ENCODE data around the gene ABCG2. TPM values are rescaled to one million over a fixed set of nuclear protein-coding genes. Genes with fewer than 3 reads are reported as not detected.

ABCG2 gene
- total RNA-seq, 1 experiment from 2014 or later, result 0.44 TPM

DNA sequence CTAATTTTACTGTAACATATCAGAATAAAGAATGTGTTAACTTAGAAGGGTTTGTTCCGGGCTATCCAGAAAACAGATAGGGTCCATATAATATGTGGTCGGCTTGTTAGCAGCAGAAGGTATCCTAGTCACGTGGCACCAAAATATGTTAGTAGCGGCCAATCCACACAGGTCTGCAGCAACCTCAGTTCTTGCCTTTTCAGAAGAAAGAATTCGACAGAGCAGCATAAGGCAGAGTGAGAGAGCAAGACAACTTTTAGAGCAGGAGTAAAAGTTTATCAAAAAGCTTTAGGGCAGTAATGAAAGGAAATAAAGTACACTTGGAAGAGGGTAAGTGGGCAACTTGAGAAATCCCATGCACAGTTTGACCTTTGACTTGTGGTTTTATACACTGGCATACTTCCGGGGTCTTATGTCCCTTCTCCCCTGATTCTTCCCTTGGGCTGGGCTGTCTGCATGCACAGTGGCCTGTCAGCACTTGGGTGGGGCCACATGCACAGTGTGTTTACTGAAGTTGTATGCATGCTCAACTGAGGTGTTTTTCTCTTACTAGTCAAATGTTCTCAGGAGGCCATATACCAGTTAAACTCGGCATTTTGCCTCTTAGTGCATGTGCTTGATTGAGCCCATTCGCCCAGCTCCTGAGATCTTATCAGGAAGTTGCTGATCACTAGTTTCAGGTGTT is 37.0 kb upstream of the ABCG2 start:
- BruUV-seq (replicated peaks), result no TSS peak
- RAD21 ChIA-PET (ENCODE audit: low non-redundant PET in 1 of 2, low total read pairs in 2 of 2, uncharacterized antibody in 2 of 2, unreplicated experiment in 2 of 2), result no interaction called here
- H3K27ac ChIP-seq (ENCODE audit: low read depth, low read length), result no peak overlapping the region

More for the DNA sequence above, 37.0 kb upstream of the ABCG2 start:
- no peak for TF ChIP-seq RAD21 (IDR thresholded peaks at IDR 0.05; ENCODE audit: low read depth)
- TF ChIP-seq, protein P1, sequence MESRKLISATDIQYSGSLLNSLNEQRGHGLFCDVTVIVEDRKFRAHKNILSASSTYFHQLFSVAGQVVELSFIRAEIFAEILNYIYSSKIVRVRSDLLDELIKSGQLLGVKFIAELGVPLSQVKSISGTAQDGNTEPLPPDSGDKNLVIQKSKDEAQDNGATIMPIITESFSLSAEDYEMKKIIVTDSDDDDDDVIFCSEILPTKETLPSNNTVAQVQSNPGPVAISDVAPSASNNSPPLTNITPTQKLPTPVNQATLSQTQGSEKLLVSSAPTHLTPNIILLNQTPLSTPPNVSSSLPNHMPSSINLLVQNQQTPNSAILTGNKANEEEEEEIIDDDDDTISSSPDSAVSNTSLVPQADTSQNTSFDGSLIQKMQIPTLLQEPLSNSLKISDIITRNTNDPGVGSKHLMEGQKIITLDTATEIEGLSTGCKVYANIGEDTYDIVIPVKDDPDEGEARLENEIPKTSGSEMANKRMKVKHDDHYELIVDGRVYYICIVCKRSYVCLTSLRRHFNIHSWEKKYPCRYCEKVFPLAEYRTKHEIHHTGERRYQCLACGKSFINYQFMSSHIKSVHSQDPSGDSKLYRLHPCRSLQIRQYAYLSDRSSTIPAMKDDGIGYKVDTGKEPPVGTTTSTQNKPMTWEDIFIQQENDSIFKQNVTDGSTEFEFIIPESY (IDR thresholded peaks at IDR 0.05; ENCODE audit: extremely low read depth, insufficient replicate concordance, low read length), result no peak
- TF ChIP-seq ZNF274 (IDR thresholded peaks at IDR 0.05; ENCODE audit: low read depth, low read length), result no peak
- no peak for TF ChIP-seq SRF (IDR thresholded peaks at IDR 0.05; ENCODE audit: low read depth)
- TF ChIP-seq CBX3 (IDR thresholded peaks at IDR 0.05; ENCODE audit: low read depth), result no peak
- TF ChIP-seq EZH2phosphoT487 (IDR thresholded peaks at IDR 0.05; ENCODE audit: borderline replicate concordance), result no peak
- TF ChIP-seq, protein P2, sequence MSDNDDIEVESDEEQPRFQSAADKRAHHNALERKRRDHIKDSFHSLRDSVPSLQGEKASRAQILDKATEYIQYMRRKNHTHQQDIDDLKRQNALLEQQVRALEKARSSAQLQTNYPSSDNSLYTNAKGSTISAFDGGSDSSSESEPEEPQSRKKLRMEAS (IDR thresholded peaks at IDR 0.05), result no peak
- no peak for TF ChIP-seq EGR1 (IDR thresholded peaks at IDR 0.05; ENCODE audit: low read depth)
- TF ChIP-seq, protein P3, sequence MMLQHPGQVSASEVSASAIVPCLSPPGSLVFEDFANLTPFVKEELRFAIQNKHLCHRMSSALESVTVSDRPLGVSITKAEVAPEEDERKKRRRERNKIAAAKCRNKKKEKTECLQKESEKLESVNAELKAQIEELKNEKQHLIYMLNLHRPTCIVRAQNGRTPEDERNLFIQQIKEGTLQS (IDR thresholded peaks at IDR 0.05), result no peak
- no peak for TF ChIP-seq FOSL1 (IDR thresholded peaks at IDR 0.05; ENCODE audit: low read depth)
- TF ChIP-seq, protein P4, sequence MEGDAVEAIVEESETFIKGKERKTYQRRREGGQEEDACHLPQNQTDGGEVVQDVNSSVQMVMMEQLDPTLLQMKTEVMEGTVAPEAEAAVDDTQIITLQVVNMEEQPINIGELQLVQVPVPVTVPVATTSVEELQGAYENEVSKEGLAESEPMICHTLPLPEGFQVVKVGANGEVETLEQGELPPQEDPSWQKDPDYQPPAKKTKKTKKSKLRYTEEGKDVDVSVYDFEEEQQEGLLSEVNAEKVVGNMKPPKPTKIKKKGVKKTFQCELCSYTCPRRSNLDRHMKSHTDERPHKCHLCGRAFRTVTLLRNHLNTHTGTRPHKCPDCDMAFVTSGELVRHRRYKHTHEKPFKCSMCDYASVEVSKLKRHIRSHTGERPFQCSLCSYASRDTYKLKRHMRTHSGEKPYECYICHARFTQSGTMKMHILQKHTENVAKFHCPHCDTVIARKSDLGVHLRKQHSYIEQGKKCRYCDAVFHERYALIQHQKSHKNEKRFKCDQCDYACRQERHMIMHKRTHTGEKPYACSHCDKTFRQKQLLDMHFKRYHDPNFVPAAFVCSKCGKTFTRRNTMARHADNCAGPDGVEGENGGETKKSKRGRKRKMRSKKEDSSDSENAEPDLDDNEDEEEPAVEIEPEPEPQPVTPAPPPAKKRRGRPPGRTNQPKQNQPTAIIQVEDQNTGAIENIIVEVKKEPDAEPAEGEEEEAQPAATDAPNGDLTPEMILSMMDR (IDR thresholded peaks at IDR 0.05 in 2 of 3, conservative IDR thresholded peaks at IDR 0.05 in 1 of 3; ENCODE audit: borderline replicate concordance in 1 of 3, insufficient read depth in 1 of 3, low read depth in 2 of 3, low read length in 2 of 3), result no peak
- no peak for TF ChIP-seq EZH2 (IDR thresholded peaks at IDR 0.05)
- TF ChIP-seq CEBPB (IDR thresholded peaks at IDR 0.05; ENCODE audit: low read depth), result no peak
- no peak for TF ChIP-seq SIN3A (IDR thresholded peaks at IDR 0.05; ENCODE audit: low read depth)
- no peak overlapping the region for H3K9ac ChIP-seq (ENCODE audit: low read length)
- no peaks in the 10 kb centered on the region for H3K9me2 ChIP-seq (ENCODE audit: insufficient read depth)
- H3K9me3 ChIP-seq (ENCODE audit: control insufficient read depth in 1 of 2, insufficient read depth in 1 of 2, low read depth in 1 of 2, low read length in 2 of 2), result no peaks in the 10 kb centered on the region
- ChIA-PET CTCF (no interaction called here), POLR2A (no interaction called here)
- H2AFZ ChIP-seq (ENCODE audit: low read depth, low read length, poor library complexity, severe bottlenecking), result no peak overlapping the region
- ATAC-seq (no peak), DNase-seq (ENCODE audit: low read depth, low spot score) (no peak)
- no peaks in the 10 kb centered on the region for H3K36me3 ChIP-seq (ENCODE audit: control insufficient read depth in 1 of 2, insufficient read depth in 2 of 2, low read length in 2 of 2)
- intact Hi-C loops (cut with micrococcal nuclease), result no loop called here
- H4K20me1 ChIP-seq (ENCODE audit: insufficient read depth), result no peaks in the 10 kb centered on the region
- H3K4me3 ChIP-seq (replicated peaks in 1 of 2; ENCODE audit: low read depth in 1 of 2, low read length in 2 of 2), result no peak overlapping the region
- H3K4me1 ChIP-seq (ENCODE audit: control insufficient read depth in 1 of 2, insufficient read depth in 2 of 2, low read length in 2 of 2), result no peaks in the 10 kb centered on the region
- no peaks in the 10 kb centered on the region for H3K27me3 ChIP-seq (ENCODE audit: insufficient read depth, low read length)
- no peaks in the 10 kb centered on the region for H3K79me2 ChIP-seq (ENCODE audit: insufficient read depth, low read length)
- no peak overlapping the region for H3K4me2 ChIP-seq (ENCODE audit: low read length)
